ENCODE results near the gene CCDC47. TPM values are rescaled to one million over a fixed set of nuclear protein-coding genes. Genes with fewer than 3 reads are reported as not detected.

CCDC47 gene
- total and polyA plus RNA-seq, 2 of the 4 experiments (the other 2 are of a cell fraction) = 45.7 to 62.0 TPM

GRCh38 chr17:63741143-63741407 is 32.3 kb downstream of the CCDC47 start:
- Histone ChIP-seq H3K9ac (ENCODE audit: low read depth, low read length) (peak overlapping the region; percentile 69), H4K5ac (ENCODE audit: low read depth, low read length) (peak overlapping the region; percentile 57), H2AK9ac (replicated peaks; ENCODE audit: low read depth, low read length, poor library complexity) (peak overlapping the region; percentile 89), H3K4me3 (ENCODE audit: insufficient read depth, low read depth, low read length) (peak overlapping the region; percentile 75), H2AFZ (replicated peaks; ENCODE audit: low read length, poor library complexity) (peak overlapping the region; percentile 98), H3K18ac (ENCODE audit: low read depth, low read length) (no peak overlapping the region; the same call in 1 of the 2 replicates), H3K4me2 (ENCODE audit: low read depth, low read length) (peak overlapping the region; percentile 98), H4K8ac (ENCODE audit: low read depth in 2 of 2, low read length in 2 of 2) (peak overlapping the region; percentile 35 to 80; a peak in 2 of 4 replicates), H3K14ac (replicated peaks; ENCODE audit: low read depth, low read length) (peak overlapping the region; percentile 27), H2BK5ac (ENCODE audit: low read depth, low read length, poor library complexity, severe bottlenecking) (peak overlapping the region; percentile 47), H3K23ac (ENCODE audit: low read depth, low read length) (peak overlapping the region; percentile 34; the same call in 1 of the 2 replicates), H3K4me1 (ENCODE audit: control insufficient read depth, insufficient read depth, low read length) (peaks cover 6% of the 10 kb centered on the region), H3K27me3 (ENCODE audit: control insufficient read depth, insufficient read depth, low read length) (no peaks in the 10 kb centered on the region), H3K56ac (ENCODE audit: extremely low read depth, insufficient read depth, low read length) (peak overlapping the region; percentile 41; the same call in 1 of the 2 replicates), H2BK120ac (ENCODE audit: low read depth, low read length) (no peak overlapping the region), H2AK5ac (ENCODE audit: low read depth, low read length) (no peak overlapping the region), H3K9me3 (ENCODE audit: control insufficient read depth, insufficient read depth, low read length) (no peaks in the 10 kb centered on the region), H2BK20ac (ENCODE audit: low read depth, low read length) (no peak overlapping the region), H3K27ac (ENCODE audit: insufficient read depth, low read length) (peak overlapping the region; percentile 56), H4K20me1 (ENCODE audit: insufficient read depth, low read length) (no peaks in the 10 kb centered on the region; the same call in 1 of the 2 replicates), H3K4ac (ENCODE audit: low read depth, low read length) (peak overlapping the region; percentile 52), H3K36me3 (ENCODE audit: control insufficient read depth, insufficient read depth, low read length) (no peaks in the 10 kb centered on the region; the same call in 1 of the 2 replicates), H3K9me1 (ENCODE audit: insufficient read depth, low read length) (peaks cover 6% of the 10 kb centered on the region; the same call in 1 of the 2 replicates), H2BK15ac (ENCODE audit: low read depth, low read length) (no peak overlapping the region), H3K79me1 (ENCODE audit: low read depth in 1 of 2, low read length in 2 of 2) (peaks cover 8 to 34% of the 10 kb centered on the region in 2 experiments; a peak in 3 of 4 replicates), H4K91ac (ENCODE audit: insufficient read depth, low read depth, low read length) (no peak overlapping the region; the same call in 1 of the 2 replicates)
- no peak; the same call in 1 of the 2 replicates for ATAC-seq (ENCODE audit: low read depth)
- CTCF ChIA-PET = no interaction called here
- POLR2A ChIA-PET (ENCODE audit: unreplicated experiment) = no interaction called here
- no peak for DNase-seq
- in situ Hi-C loops (cut with MboI; ENCODE audit: low sequenced_read_pairs) = no loop called here
- WGBS, 2 experiments (ENCODE audit: extremely low coverage in 2 of 2, insufficient read length in 1 of 2) = 0% methylated on average over 7 of the region's 14 CpGs; no CpG with 5 or more reads in 1 of the 2 experiments
- TF ChIP-seq RCOR1 (IDR thresholded peaks at IDR 0.05; ENCODE audit: insufficient replicate concordance, low read length) (no peak), MAZ (IDR thresholded peaks at IDR 0.05; ENCODE audit: borderline replicate concordance, low read depth, low read length) (no peak), BHLHE40 (IDR thresholded peaks at IDR 0.05; ENCODE audit: low read depth, low read length) (no peak), CEBPB (IDR thresholded peaks at IDR 0.05; ENCODE audit: low read depth, low read length) (no peak), ELK1 (IDR thresholded peaks at IDR 0.05; ENCODE audit: borderline replicate concordance, low read depth, low read length) (no peak), USF2 (IDR thresholded peaks at IDR 0.05; ENCODE audit: low read depth, low read length) (no peak), NFE2L2 (IDR thresholded peaks at IDR 0.05; ENCODE audit: low read depth, low read length) (no peak), POLR2A (IDR thresholded peaks at IDR 0.05; ENCODE audit: low read depth, low read length) (no peak), SMC3 (IDR thresholded peaks at IDR 0.05; ENCODE audit: low read depth, low read length) (no peak), RFX5 (IDR thresholded peaks at IDR 0.05; ENCODE audit: low read depth, low read length) (no peak)
- intact Hi-C loops (cut with micrococcal nuclease) = no loop called here
- BruUV-seq (replicated peaks) = no TSS peak
- dilution Hi-C loops (cut with HindIII; ENCODE audit: low sequenced_read_pairs, unreplicated experiment) = no loop called here
